HG02970 (cell line): ENCODE results near the gene PPCDC.
A peak's percentile ranks its signal among the peaks of the same experiment; 100 is the strongest.

ENCODE experiments used
- ATAC-seq: cut with Tn5 transposase; IDR thresholded peaks from one replicate; pipeline ENCODE4 v1.9.1; 2021; ENCODE audit warnings: mild to moderate bottlenecking, moderate library complexity, moderate number of reproducible peaks; ENCODE audit not compliant: unreplicated experiment, low FRiP score

Gene PPCDC

GRCh38 chr15:75008629-75009326 lies 14.6 kb upstream of the PPCDC start:
- peak; percentile 67 for ATAC-seq

- no peak for ATAC-seq
Observed at GRCh38 chr15:75016431-75016830, 7.0 kb upstream of the PPCDC start.

- ATAC-seq, result no peak
Observed at GRCh38 chr15:75019916-75020315, 3.5 kb upstream of the PPCDC start.

GRCh38 chr15:75021341-75021740 lies 2.0 kb upstream of the PPCDC start:
- no peak for ATAC-seq

GRCh38 chr15:75022783-75023180 lies 608 bp upstream of the PPCDC start:
- ATAC-seq, result no peak

- ATAC-seq, result no peak
Observed at GRCh38 chr15:75023872-75024636, 664 bp downstream of the PPCDC start.

- ATAC-seq, result no peak
Observed at GRCh38 chr15:75025107-75025506, 1.7 kb downstream of the PPCDC start.

- no peak for ATAC-seq
Observed at GRCh38 chr15:75025548-75026260, 2.3 kb downstream of the PPCDC start.

- no peak for ATAC-seq
Observed at GRCh38 chr15:75027551-75027950, 4.2 kb downstream of the PPCDC start.

GRCh38 chr15:75028991-75029377 lies 5.6 kb downstream of the PPCDC start:
- no peak for ATAC-seq

- ATAC-seq, result no peak
Observed at GRCh38 chr15:75029378-75030022, 6.1 kb downstream of the PPCDC start.

GRCh38 chr15:75030023-75030413 lies 6.6 kb downstream of the PPCDC start:
- no peak for ATAC-seq

- ATAC-seq, result no peak
Observed at GRCh38 chr15:75030424-75030823, 7.0 kb downstream of the PPCDC start.

- no peak for ATAC-seq
Observed at GRCh38 chr15:75031848-75032247, 8.5 kb downstream of the PPCDC start.

- ATAC-seq, result no peak
Observed at GRCh38 chr15:75032395-75032794, 9.0 kb downstream of the PPCDC start.

GRCh38 chr15:75033809-75034208 lies 10.4 kb downstream of the PPCDC start:
- no peak for ATAC-seq

- ATAC-seq, result no peak
Observed at GRCh38 chr15:75034615-75035014, 11.2 kb downstream of the PPCDC start.

- ATAC-seq, result no peak
Observed at GRCh38 chr15:75036212-75036616, 12.8 kb downstream of the PPCDC start.

GRCh38 chr15:75037685-75038084 lies 14.3 kb downstream of the PPCDC start:
- no peak for ATAC-seq

GRCh38 chr15:75038231-75038630 lies 14.8 kb downstream of the PPCDC start:
- no peak for ATAC-seq
